HUDEP-2 (cell line): ENCODE measurements around the gene CELF5.
"Not testable (repeated sequence)": the region's sequence is repeated elsewhere in the genome, so short reads cannot be mapped to it uniquely, and the experiment has no call there.

Experiments
- DNase-seq, 76 experiments: peaks; one replicate each; lab custom pipeline; 2025; ENCODE audit not compliant: unreplicated experiment in 76 of 76; lab: John Stamatoyannopoulos, UW

The CELF5 gene

GRCh38 chr19:3206216-3206953 lies 18.1 kb upstream of the CELF5 start:
- no peak for DNase-seq

GRCh38 chr19:3207461-3208242 lies 16.8 kb upstream of the CELF5 start:
- peak in 6 of 76 experiments; percentile 11 to 50 (median 22) for DNase-seq

GRCh38 chr19:3208317-3209207 lies 15.9 kb upstream of the CELF5 start:
- no peak for DNase-seq

GRCh38 chr19:3210347-3211017 lies 14.0 kb upstream of the CELF5 start:
- DNase-seq: peak in 65 of 76 experiments; percentile 19 to 87 (median 68)

GRCh38 chr19:3211191-3211590 lies 13.3 kb upstream of the CELF5 start:
- DNase-seq: no peak

- DNase-seq: no peak
These were observed 11.3 kb upstream of the CELF5 start for GRCh38 chr19:3213159-3213558.

- DNase-seq: no peak
These were observed 7.6 kb upstream of the CELF5 start for GRCh38 chr19:3216874-3217273.

- no peak for DNase-seq
These were observed 3.9 kb upstream of the CELF5 start for GRCh38 chr19:3220576-3220975.

- not testable (repeated sequence) for DNase-seq
These were observed 2.9 kb upstream of the CELF5 start for GRCh38 chr19:3221576-3221975.

GRCh38 chr19:3222709-3223108 lies 1.8 kb upstream of the CELF5 start:
- DNase-seq: no peak

- no peak for DNase-seq
These were observed 666 bp downstream of the CELF5 start for GRCh38 chr19:3225169-3225485.

GRCh38 chr19:3225677-3226093 lies 1.2 kb downstream of the CELF5 start:
- no peak for DNase-seq

- no peak for DNase-seq
These were observed 2.7 kb downstream of the CELF5 start for GRCh38 chr19:3227054-3227626.

- DNase-seq: no peak
These were observed 4.9 kb downstream of the CELF5 start for GRCh38 chr19:3229346-3229743.

- DNase-seq: no peak
These were observed 5.5 kb downstream of the CELF5 start for GRCh38 chr19:3229888-3230496.

GRCh38 chr19:3231288-3231687 lies 6.8 kb downstream of the CELF5 start:
- no peak for DNase-seq

GRCh38 chr19:3233116-3233515 lies 8.7 kb downstream of the CELF5 start:
- no peak for DNase-seq

GRCh38 chr19:3233831-3234230 lies 9.4 kb downstream of the CELF5 start:
- DNase-seq: no peak

- DNase-seq: peak in 21 of 76 experiments; percentile 8 to 44 (median 20)
These were observed 10.3 kb downstream of the CELF5 start for GRCh38 chr19:3234800-3235199.

GRCh38 chr19:3235604-3236003 lies 11.1 kb downstream of the CELF5 start:
- DNase-seq: not testable (repeated sequence)
